ENCODE results near the gene MRPL11. TPM values are rescaled to one million over a fixed set of nuclear protein-coding genes. Genes with fewer than 3 reads are reported as not detected.

MRPL11 gene
- polyA plus RNA-seq (2011; rRNA removed) (52.7 and 54.5 TPM in 2 replicates), polyA minus RNA-seq (2011; rRNA and poly(A)+ RNA removed) (11.8 and 17.9 TPM in 2 replicates)

- H3K4me3 ChIP-seq (ENCODE audit: low read depth, low read length), result peak within 1 kb of the TSS; percentile 75
- POLR2A ChIA-PET, result no interaction called here
- peaks cover 8% of the 10 kb centered on the region for H3K36me3 ChIP-seq (ENCODE audit: control insufficient read depth, insufficient read depth, low read length)
- H3K27me3 ChIP-seq (ENCODE audit: control insufficient read depth, insufficient read depth, low read length), result no peaks in the 10 kb centered on the region
- CTCF ChIA-PET, result interaction anchor here (0.7 to 2.9 kb wide), 24 partner anchors 8 to 1018 kb away, joined by 3 to 38 read pairs (median 4); partner anchors contain the start of genes BRMS1 and PELI3
- TF ChIP-seq CTCF (IDR thresholded peaks at IDR 0.05; ENCODE audit: insufficient read depth, low read depth, low read length), result peak; percentile 78
- peak; percentile 61 for DNase-seq (ENCODE audit: low read depth)
These were observed at the start of gene MRPL11 for GRCh38 chr11:66438504-66439466. Gene MRPL11 (minus strand): TSS chr11:66438848. CDS start chr11:66438754, 94 bp downstream.

- no peak for DNase-seq (ENCODE audit: low read depth)
- TF ChIP-seq CTCF (IDR thresholded peaks at IDR 0.05; ENCODE audit: insufficient read depth, low read depth, low read length), result no peak
- H3K4me3 ChIP-seq (ENCODE audit: low read depth, low read length), result no peak overlapping the region
- H3K36me3 ChIP-seq (ENCODE audit: control insufficient read depth, insufficient read depth, low read length), result peaks cover 8% of the 10 kb centered on the region
- ChIA-PET CTCF (no interaction called here), POLR2A (no interaction called here)
- H3K27me3 ChIP-seq (ENCODE audit: control insufficient read depth, insufficient read depth, low read length), result no peaks in the 10 kb centered on the region
These were observed 46.2 kb upstream of the MRPL11 start for GRCh38 chr11:66484806-66485380.

- CTCF ChIA-PET, result interaction anchor here (0.6 to 2.8 kb wide), 8 partner anchors 10 to 198 kb away, joined by 3 to 18 read pairs (median 4); partner anchors contain the start of genes PELI3 and RBM4B
- TF ChIP-seq CTCF (IDR thresholded peaks at IDR 0.05; ENCODE audit: insufficient read depth, low read depth, low read length), result no peak
These were observed 41.7 kb upstream of the MRPL11 start, which contains the start of gene DPP3 for GRCh38 chr11:66480117-66480938. Gene DPP3 (plus strand): TSS chr11:66480434. CDS start chr11:66482201, 1,767 bp downstream.

GRCh38 chr11:66479394-66480116 lies 40.9 kb upstream of the MRPL11 start:
- Histone ChIP-seq H3K4me3 (ENCODE audit: low read depth, low read length) (peak overlapping the region; percentile 69), H3K36me3 (ENCODE audit: control insufficient read depth, insufficient read depth, low read length) (peaks cover 1% of the 10 kb centered on the region), H3K27me3 (ENCODE audit: control insufficient read depth, insufficient read depth, low read length) (no peaks in the 10 kb centered on the region)
- CTCF ChIA-PET, result interaction anchor here (0.6 to 2.8 kb wide), 14 partner anchors 9 to 199 kb away, joined by 3 to 18 read pairs (median 4); partner anchors contain the start of genes PELI3 and RBM4B
- peak; percentile 2 for DNase-seq (ENCODE audit: low read depth)
- POLR2A ChIA-PET, result interaction anchor here (0.5 to 0.7 kb wide), 2 partner anchors 45 to 58 kb away, joined by 3 read pairs; no protein-coding TSS in a partner anchor
- TF ChIP-seq CTCF (IDR thresholded peaks at IDR 0.05; ENCODE audit: insufficient read depth, low read depth, low read length), result no peak

More at GRCh38 chr11:66480117-66480938, 41.7 kb upstream of the MRPL11 start, which contains the start of gene DPP3:
- no peaks in the 10 kb centered on the region for H3K27me3 ChIP-seq (ENCODE audit: control insufficient read depth, insufficient read depth, low read length)
- POLR2A ChIA-PET, result interaction anchor here (0.6 to 0.7 kb wide), 2 partner anchors 14 to 59 kb away, joined by 3 to 7 read pairs; partner anchors contain the start of gene PELI3
- H3K36me3 ChIP-seq (ENCODE audit: control insufficient read depth, insufficient read depth, low read length), result peaks cover 1% of the 10 kb centered on the region
- H3K4me3 ChIP-seq (ENCODE audit: low read depth, low read length), result peak within 1 kb of the TSS; percentile 69
- peak; percentile 77 for DNase-seq (ENCODE audit: low read depth)

All from BJ (cell line).